ENCODE measurements around the gene EXOC1L. TPM values are rescaled to one million over a fixed set of nuclear protein-coding genes. Genes with fewer than 3 reads are reported as not detected.
A peak's percentile ranks its signal among the peaks of the same experiment; 100 is the strongest.

The EXOC1L gene
- total RNA-seq, 1 donor from 2014 or later = not detected

GRCh38 chr4:55871299-55871800 lies 51.8 kb downstream of the EXOC1L start:
- no peak for DNase-seq
- intact Hi-C loops (cut with DNase I) = no loop called here
- H3K27me3 ChIP-seq = no peaks in the 10 kb centered on the region
- H3K9me3 ChIP-seq = no peaks in the 10 kb centered on the region
- peaks cover 5% of the 10 kb centered on the region for H3K4me1 ChIP-seq
- peak; percentile 46 for ATAC-seq
- no peak overlapping the region for H3K4me3 ChIP-seq
- H3K27ac ChIP-seq = no peak overlapping the region
- peaks cover 72% of the 10 kb centered on the region for H3K36me3 ChIP-seq
- no peak for TF ChIP-seq CTCF (IDR thresholded peaks at IDR 0.05)

- TF ChIP-seq CTCF (IDR thresholded peaks at IDR 0.05) = no peak
- intact Hi-C loops (cut with DNase I) = no loop called here
- H3K4me1 ChIP-seq = no peaks in the 10 kb centered on the region
- ATAC-seq (no peak), DNase-seq (no peak)
- H3K9me3 ChIP-seq = no peaks in the 10 kb centered on the region
- H3K27ac ChIP-seq = no peak overlapping the region
- H3K4me3 ChIP-seq = no peak overlapping the region
- H3K36me3 ChIP-seq = peaks cover 75% of the 10 kb centered on the region
- no peaks in the 10 kb centered on the region for H3K27me3 ChIP-seq
These were observed 55.2 kb downstream of the EXOC1L start for GRCh38 chr4:55874831-55875230.

GRCh38 chr4:55876387-55876786 lies 56.8 kb downstream of the EXOC1L start:
- peaks cover 75% of the 10 kb centered on the region for H3K36me3 ChIP-seq
- H3K4me1 ChIP-seq = no peaks in the 10 kb centered on the region
- H3K4me3 ChIP-seq = no peak overlapping the region
- H3K27ac ChIP-seq = no peak overlapping the region
- H3K9me3 ChIP-seq = no peaks in the 10 kb centered on the region
- no peak for TF ChIP-seq CTCF (IDR thresholded peaks at IDR 0.05)
- intact Hi-C loops (cut with DNase I) = no loop called here
- H3K27me3 ChIP-seq = no peaks in the 10 kb centered on the region
- no peak for ATAC-seq
- DNase-seq = no peak

- no peak overlapping the region for H3K27ac ChIP-seq
- no peak overlapping the region for H3K4me3 ChIP-seq
- no peak for TF ChIP-seq CTCF (IDR thresholded peaks at IDR 0.05)
- peaks cover 64% of the 10 kb centered on the region for H3K36me3 ChIP-seq
- H3K27me3 ChIP-seq = no peaks in the 10 kb centered on the region
- no peak for ATAC-seq
- no peaks in the 10 kb centered on the region for H3K9me3 ChIP-seq
- no peak for DNase-seq
- H3K4me1 ChIP-seq = no peaks in the 10 kb centered on the region
- intact Hi-C loops (cut with DNase I) = no loop called here
These were observed 59.6 kb downstream of the EXOC1L start for GRCh38 chr4:55879224-55879623.

- intact Hi-C loops (cut with DNase I) = no loop called here
- H3K4me1 ChIP-seq = no peaks in the 10 kb centered on the region
- no peak overlapping the region for H3K4me3 ChIP-seq
- H3K27ac ChIP-seq = no peak overlapping the region
- H3K27me3 ChIP-seq = no peaks in the 10 kb centered on the region
- DNase-seq (no peak), ATAC-seq (no peak)
- peaks cover 60% of the 10 kb centered on the region for H3K36me3 ChIP-seq
- H3K9me3 ChIP-seq = no peaks in the 10 kb centered on the region
- no peak for TF ChIP-seq CTCF (IDR thresholded peaks at IDR 0.05)
These were observed 61.2 kb downstream of the EXOC1L start for GRCh38 chr4:55880652-55881280.

All from upper lobe of right lung (tissue), 1 donor.